RWPE1 (cell line): ENCODE results near the gene LCE1F.

Source experiments
- CTCF ChIA-PET: fragments of 350-600 bp; sonication (Branson Sonifier 250); formaldehyde crosslinking; extraction: SDS; loops from one replicate; lab custom pipeline; 2021; lab: Yijun Ruan, JAX
- POLR2A ChIA-PET: fragments of 400-600 bp; formaldehyde crosslinking; extraction: SDS; loops from one replicate; lab custom pipeline; 2020; ENCODE audit warnings: antibody characterized with exemption; ENCODE audit not compliant: low non-redundant PET; lab: Yijun Ruan, JAX
- DNase-seq: peaks from one replicate; pipeline ENCODE4 v3.0.0; 2012; ENCODE audit warnings: low spot score
- H3K27ac ChIP-seq: fragments of 450-650 bp; 2 replicates; pipeline ENCODE4 v1.5.1; 2017
- CTCF ChIP-seq: fragments of 450-650 bp; conservative IDR thresholded peaks from 2 replicates; pipeline ENCODE4 v1.5.1; 2017; ENCODE audit warnings: low read depth, mild to moderate bottlenecking

The LCE1F gene

GRCh38 chr1:152811671-152812070 lies 36.7 kb downstream of the LCE1F start, which contains the start of gene LCE1B:
TSS of gene LCE1B (plus strand) at chr1:152811971. CDS start at chr1:152812447, 476 bp downstream.
- DNase-seq, result no peak
- POLR2A ChIA-PET, result no interaction called here
- no peak for TF ChIP-seq CTCF
- no peak within 1 kb of the TSS for H3K27ac ChIP-seq
- CTCF ChIA-PET, result no interaction called here

- ChIA-PET POLR2A (no interaction called here), CTCF (no interaction called here)
- TF ChIP-seq CTCF, result no peak
- DNase-seq, result peak; percentile 18
- H3K27ac ChIP-seq, result no peak overlapping the region
Measured at GRCh38 chr1:152817309-152817708, 42.4 kb downstream of the LCE1F start.

- no peak for DNase-seq
- no peak overlapping the region for H3K27ac ChIP-seq
- no peak for TF ChIP-seq CTCF
- CTCF ChIA-PET, result no interaction called here
- POLR2A ChIA-PET, result no interaction called here
Measured at GRCh38 chr1:152823294-152823693, 48.4 kb downstream of the LCE1F start.

- CTCF ChIA-PET, result interaction anchor here (0.7 kb wide), 1 partner anchor 115 kb away, joined by 3 read pairs; no protein-coding TSS in a partner anchor
- TF ChIP-seq CTCF, result no peak
- DNase-seq, result no peak
- H3K27ac ChIP-seq, result no peak overlapping the region
- POLR2A ChIA-PET, result no interaction called here
Measured at GRCh38 chr1:152824964-152825363, 50.0 kb downstream of the LCE1F start.
